ENCODE data around the gene TMEM54. TPM values are rescaled to one million over a fixed set of nuclear protein-coding genes. Genes with fewer than 3 reads are reported as not detected.
A peak's percentile ranks its signal among the peaks of the same experiment; 100 is the strongest.
"Not testable (repeated sequence)": the region's sequence is repeated elsewhere in the genome, so short reads cannot be mapped to it uniquely, and the experiment has no call there.

The TMEM54 gene
- polyA plus RNA-seq, 4 donors = 42.6 to 414 (median 241) TPM

DNA sequence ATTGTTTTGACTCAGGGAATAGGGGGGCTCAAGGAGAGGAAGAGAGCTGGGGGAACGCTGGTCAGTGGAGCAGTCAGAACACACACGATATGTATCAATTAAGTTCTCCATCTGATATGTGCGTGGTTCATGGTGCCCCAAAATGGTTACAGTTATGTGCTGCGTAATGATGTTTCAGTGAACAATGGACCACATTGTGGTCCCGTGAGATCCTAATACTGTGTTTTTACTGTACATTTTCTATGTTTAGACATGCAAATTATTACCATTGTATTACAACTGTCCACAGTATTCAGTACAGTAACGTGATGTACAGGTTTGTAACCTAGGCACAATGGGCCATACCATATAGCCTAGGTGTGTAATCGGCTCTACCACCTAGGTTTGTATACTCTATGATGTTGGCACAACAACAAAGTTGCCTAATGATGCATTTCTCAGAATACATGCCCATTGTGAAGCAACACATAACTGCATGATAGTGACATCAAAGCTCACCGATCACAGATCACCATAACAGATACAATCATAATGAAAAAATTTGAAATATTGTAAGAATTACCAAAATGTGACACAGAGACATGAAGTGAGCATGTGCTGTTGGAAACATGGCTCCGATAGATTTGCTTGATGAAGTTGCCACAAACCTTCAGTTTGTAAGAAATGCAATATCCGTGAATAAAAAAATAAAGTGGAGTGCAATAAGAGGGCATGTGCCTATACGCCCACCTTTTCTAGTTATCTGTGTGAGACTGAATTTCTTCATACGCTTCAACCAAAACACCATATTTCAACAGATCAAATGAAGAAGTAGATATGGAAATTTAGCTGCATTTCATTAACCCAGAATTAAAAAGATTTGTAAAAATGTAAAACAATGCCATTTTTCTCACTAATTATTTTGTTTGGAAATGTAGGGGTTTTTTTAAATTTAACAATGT is 14.8 kb upstream of the TMEM54 start:
- Histone ChIP-seq H3K9me3 (ENCODE audit: control insufficient read depth in 2 of 2, insufficient read depth in 1 of 2, low read depth in 1 of 2, low read length in 1 of 2) (peaks cover 0 to 3% of the 10 kb centered on the region in 2 donors), H3K4me1 (ENCODE audit: control insufficient read depth in 3 of 3, insufficient read depth in 2 of 3, low read depth in 1 of 3, low read length in 2 of 3) (peaks cover 0 to 4% (median 2%) of the 10 kb centered on the region in 3 donors), H3K27ac (ENCODE audit: low read depth in 1 of 3, low read length in 2 of 3) (no peak overlapping the region), H3K4me3 (ENCODE audit: low read depth in 1 of 3, low read length in 3 of 3) (no peak overlapping the region), H3K27me3 (ENCODE audit: control insufficient read depth in 3 of 3, insufficient read depth in 3 of 3, low read length in 3 of 3) (no peaks in the 10 kb centered on the region), H3K36me3 (ENCODE audit: control insufficient read depth in 3 of 3, insufficient read depth in 2 of 3, low read depth in 1 of 3, low read length in 3 of 3) (no peaks in the 10 kb centered on the region)
- no peak for DNase-seq
- WGBS, 3 donors = 87 to 91% (median 89%) methylated on average over 12 of the region's 12 CpGs
- no peak for FAIRE-seq

DNA sequence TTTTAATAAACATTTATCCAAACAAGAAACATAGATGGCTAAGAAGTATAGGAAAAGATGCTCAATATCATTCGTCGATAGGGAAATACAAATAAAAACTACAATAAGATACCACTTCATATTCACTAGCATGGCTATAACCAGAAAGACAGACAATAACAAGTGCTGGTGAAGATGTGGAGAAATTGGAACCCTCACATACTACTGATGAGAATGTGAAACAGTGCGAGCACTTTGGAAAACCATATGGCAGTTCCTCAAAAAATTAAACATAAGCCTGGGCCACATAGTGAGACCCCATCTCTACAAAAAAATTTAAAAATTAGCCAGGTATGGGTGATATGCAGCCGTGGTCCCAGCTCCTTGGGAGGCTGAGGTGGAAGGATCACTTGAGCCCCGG is 9.1 kb upstream of the TMEM54 start:
- FAIRE-seq (no peak), DNase-seq (no peak)
- WGBS, 3 donors = 90 to 92% (median 91%) methylated on average over 5 of the region's 5 CpGs
- Histone ChIP-seq H3K27me3 (ENCODE audit: control insufficient read depth in 3 of 3, insufficient read depth in 3 of 3, low read length in 3 of 3) (no peaks in the 10 kb centered on the region), H3K36me3 (ENCODE audit: control insufficient read depth in 3 of 3, insufficient read depth in 2 of 3, low read depth in 1 of 3, low read length in 3 of 3) (no peaks in the 10 kb centered on the region), H3K27ac (ENCODE audit: low read depth in 1 of 3, low read length in 2 of 3) (no peak overlapping the region), H3K9me3 (ENCODE audit: control insufficient read depth in 2 of 2, insufficient read depth in 1 of 2, low read depth in 1 of 2, low read length in 1 of 2) (no peaks in the 10 kb centered on the region), H3K4me3 (ENCODE audit: low read depth in 1 of 3, low read length in 3 of 3) (no peak overlapping the region), H3K4me1 (ENCODE audit: control insufficient read depth in 3 of 3, insufficient read depth in 2 of 3, low read depth in 1 of 3, low read length in 2 of 3) (peaks cover 4 to 24% (median 6%) of the 10 kb centered on the region in 3 donors)

DNA sequence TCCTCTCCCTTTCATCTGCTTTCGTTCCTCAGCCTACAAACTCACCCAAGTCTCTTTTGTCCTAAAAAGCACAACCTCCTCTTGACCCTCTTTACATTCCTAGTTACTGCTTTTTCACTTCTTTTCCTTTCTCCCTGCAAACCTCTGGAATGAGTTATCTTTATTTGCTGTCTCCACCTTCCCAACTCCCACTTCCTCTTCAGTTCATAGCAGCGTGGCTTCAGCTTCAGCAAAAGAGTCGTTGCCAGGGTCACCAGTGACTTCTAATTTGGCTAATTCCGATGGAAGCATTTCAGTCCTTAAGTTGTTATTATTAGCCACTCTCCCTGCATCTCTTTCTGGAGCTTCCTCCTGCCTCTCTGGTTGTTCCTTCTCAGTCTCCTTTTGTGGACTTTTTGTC is 6.2 kb upstream of the TMEM54 start:
- peak overlapping the region in 1 of 3 donors; percentile 47 for H3K27ac ChIP-seq (ENCODE audit: low read depth in 1 of 3, low read length in 2 of 3)
- no peak overlapping the region for H3K4me3 ChIP-seq (ENCODE audit: low read depth in 1 of 3, low read length in 3 of 3)
- 16 to 22% (median 20%) methylated on average over 4 of the region's 4 CpGs for WGBS, 3 donors
- H3K36me3 ChIP-seq (ENCODE audit: control insufficient read depth in 3 of 3, insufficient read depth in 2 of 3, low read depth in 1 of 3, low read length in 3 of 3) = no peaks in the 10 kb centered on the region
- H3K27me3 ChIP-seq (ENCODE audit: control insufficient read depth in 3 of 3, insufficient read depth in 3 of 3, low read length in 3 of 3) = peaks cover 0 to 3% (median 0%) of the 10 kb centered on the region in 3 donors
- DNase-seq (peak; percentile 40 to 44), FAIRE-seq (no peak)
- H3K9me3 ChIP-seq (ENCODE audit: control insufficient read depth in 2 of 2, insufficient read depth in 1 of 2, low read depth in 1 of 2, low read length in 1 of 2) = no peaks in the 10 kb centered on the region
- peaks cover 4 to 34% (median 8%) of the 10 kb centered on the region in 3 donors for H3K4me1 ChIP-seq (ENCODE audit: control insufficient read depth in 3 of 3, insufficient read depth in 2 of 3, low read depth in 1 of 3, low read length in 2 of 3)

DNA sequence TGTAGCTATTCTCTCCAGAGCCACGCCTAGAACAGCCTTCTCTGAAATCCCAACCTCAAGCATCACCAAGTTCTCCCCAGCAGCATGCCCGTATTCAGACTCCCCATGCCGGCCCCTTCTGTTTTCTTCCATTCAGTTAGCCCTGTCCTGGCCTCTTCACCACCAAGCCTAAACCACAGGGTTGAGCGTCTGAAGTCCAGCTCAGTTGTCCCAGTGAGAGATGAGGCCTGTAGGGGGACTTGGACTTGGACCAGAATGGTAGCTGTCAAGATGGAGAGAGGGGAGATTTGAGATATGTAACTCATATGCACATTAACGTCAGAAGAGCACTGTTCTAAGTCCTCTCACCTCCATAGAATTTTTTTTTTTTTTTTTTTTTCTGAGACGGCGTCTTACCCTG is 5.5 kb upstream of the TMEM54 start:
- peak in 1 of 2 donors; percentile 73 for DNase-seq
- WGBS, 3 donors = 77 to 84% (median 80%) methylated on average over 7 of the region's 7 CpGs

DNA sequence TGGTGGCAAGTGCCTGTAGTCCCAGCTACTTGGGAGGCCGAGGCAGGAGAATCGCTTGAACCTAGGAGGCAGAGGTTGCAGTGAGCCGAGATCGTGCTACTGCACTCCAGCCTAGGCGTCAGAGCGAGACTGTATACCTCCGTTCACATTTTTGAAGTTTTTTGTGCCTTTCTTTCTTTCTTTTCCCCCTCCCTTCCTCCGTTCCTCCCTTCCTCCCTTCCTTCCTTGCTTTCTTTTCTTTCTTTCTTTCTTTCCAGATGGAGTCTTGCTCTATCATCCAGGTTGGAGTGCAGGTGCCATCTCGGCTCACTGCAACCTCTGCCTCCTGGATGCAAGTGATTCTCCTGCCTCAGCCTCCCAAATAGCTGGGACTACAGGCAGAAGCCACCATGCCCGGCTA is 4.4 kb upstream of the TMEM54 start:
- not testable (repeated sequence) for H3K9me3 ChIP-seq (ENCODE audit: control insufficient read depth in 2 of 2, insufficient read depth in 1 of 2, low read depth in 1 of 2, low read length in 1 of 2); H3K36me3 ChIP-seq (ENCODE audit: control insufficient read depth in 3 of 3, insufficient read depth in 2 of 3, low read depth in 1 of 3, low read length in 3 of 3); DNase-seq; FAIRE-seq; H3K4me3 ChIP-seq (ENCODE audit: low read depth in 1 of 3, low read length in 3 of 3); H3K27me3 ChIP-seq (ENCODE audit: control insufficient read depth in 3 of 3, insufficient read depth in 3 of 3, low read length in 3 of 3)
- Histone ChIP-seq H3K4me1 (ENCODE audit: control insufficient read depth in 3 of 3, insufficient read depth in 2 of 3, low read depth in 1 of 3, low read length in 2 of 3) (peaks cover 4 to 34% (median 8%) of the 10 kb centered on the region in 3 donors), H3K27ac (ENCODE audit: low read depth in 1 of 3, low read length in 2 of 3) (peak overlapping the region in 2 of 3 donors; percentile 17 to 32)
- WGBS, 3 donors = 78 to 83% (median 81%) methylated on average over 10 of the region's 10 CpGs

More for the DNA sequence above, 5.5 kb upstream of the TMEM54 start:
- no peaks in the 10 kb centered on the region for H3K36me3 ChIP-seq (ENCODE audit: control insufficient read depth in 3 of 3, insufficient read depth in 2 of 3, low read depth in 1 of 3, low read length in 3 of 3)
- H3K27ac ChIP-seq (ENCODE audit: low read depth in 1 of 3, low read length in 2 of 3) = peak overlapping the region in 1 of 3 donors; percentile 48
- FAIRE-seq = no peak
- peaks cover 4 to 30% (median 8%) of the 10 kb centered on the region in 3 donors for H3K4me1 ChIP-seq (ENCODE audit: control insufficient read depth in 3 of 3, insufficient read depth in 2 of 3, low read depth in 1 of 3, low read length in 2 of 3)
- H3K9me3 ChIP-seq (ENCODE audit: control insufficient read depth in 2 of 2, insufficient read depth in 1 of 2, low read depth in 1 of 2, low read length in 1 of 2) = no peaks in the 10 kb centered on the region
- peaks cover 0 to 3% (median 0%) of the 10 kb centered on the region in 3 donors for H3K27me3 ChIP-seq (ENCODE audit: control insufficient read depth in 3 of 3, insufficient read depth in 3 of 3, low read length in 3 of 3)
- H3K4me3 ChIP-seq (ENCODE audit: low read depth in 1 of 3, low read length in 3 of 3) = no peak overlapping the region

DNA sequence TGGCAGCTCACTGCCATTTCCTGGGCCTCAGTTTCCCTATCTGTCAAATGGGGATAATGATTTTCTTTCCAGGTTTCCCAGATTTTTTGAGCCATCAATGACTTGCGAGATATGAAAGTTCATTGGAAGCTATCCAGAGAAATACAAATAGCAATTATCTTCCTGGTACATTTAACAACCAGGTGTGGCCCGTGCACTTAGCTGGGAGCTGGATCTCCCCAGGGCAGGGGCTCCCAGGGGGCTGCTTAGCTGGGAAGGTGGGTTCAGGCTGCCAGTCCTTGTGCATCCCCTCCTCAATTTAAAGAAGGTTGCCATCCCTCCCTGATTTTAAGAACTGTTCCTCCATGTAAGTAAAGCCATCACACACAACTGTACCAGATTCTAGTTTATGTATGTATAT is 3.6 kb upstream of the TMEM54 start:
- H3K36me3 ChIP-seq (ENCODE audit: control insufficient read depth in 3 of 3, insufficient read depth in 2 of 3, low read depth in 1 of 3, low read length in 3 of 3) = no peaks in the 10 kb centered on the region
- peaks cover 4 to 37% (median 8%) of the 10 kb centered on the region in 3 donors for H3K4me1 ChIP-seq (ENCODE audit: control insufficient read depth in 3 of 3, insufficient read depth in 2 of 3, low read depth in 1 of 3, low read length in 2 of 3)
- no peaks in the 10 kb centered on the region for H3K9me3 ChIP-seq (ENCODE audit: control insufficient read depth in 2 of 2, insufficient read depth in 1 of 2, low read depth in 1 of 2, low read length in 1 of 2)
- FAIRE-seq = no peak
- peaks cover 0 to 7% (median 3%) of the 10 kb centered on the region in 3 donors for H3K27me3 ChIP-seq (ENCODE audit: control insufficient read depth in 3 of 3, insufficient read depth in 3 of 3, low read length in 3 of 3)
- DNase-seq = no peak
- WGBS, 3 donors = 13 to 64% (median 44%) methylated on average over 2 of the region's 2 CpGs
- H3K4me3 ChIP-seq (ENCODE audit: low read depth in 1 of 3, low read length in 3 of 3) = no peak overlapping the region
- H3K27ac ChIP-seq (ENCODE audit: low read depth in 1 of 3, low read length in 2 of 3) = peak overlapping the region; percentile 68 to 92 (median 81)

GRCh38 chr1:32903991-32904785 is 3.0 kb upstream of the TMEM54 start:
- H3K4me1 ChIP-seq (ENCODE audit: control insufficient read depth in 3 of 3, insufficient read depth in 2 of 3, low read depth in 1 of 3, low read length in 2 of 3) = peaks cover 4 to 37% (median 8%) of the 10 kb centered on the region in 3 donors
- DNase-seq (peak; percentile 85 to 99), FAIRE-seq (no peak)
- no peak overlapping the region for H3K4me3 ChIP-seq (ENCODE audit: low read depth in 1 of 3, low read length in 3 of 3)
- 30 to 60% (median 60%) methylated on average over 3 of the region's 3 CpGs for WGBS, 3 donors
- H3K36me3 ChIP-seq (ENCODE audit: control insufficient read depth in 3 of 3, insufficient read depth in 2 of 3, low read depth in 1 of 3, low read length in 3 of 3) = no peaks in the 10 kb centered on the region
- peaks cover 0 to 7% (median 3%) of the 10 kb centered on the region in 3 donors for H3K27me3 ChIP-seq (ENCODE audit: control insufficient read depth in 3 of 3, insufficient read depth in 3 of 3, low read length in 3 of 3)
- peak overlapping the region; percentile 68 to 92 (median 81) for H3K27ac ChIP-seq (ENCODE audit: low read depth in 1 of 3, low read length in 2 of 3)
- H3K9me3 ChIP-seq (ENCODE audit: control insufficient read depth in 2 of 2, insufficient read depth in 1 of 2, low read depth in 1 of 2, low read length in 1 of 2) = no peaks in the 10 kb centered on the region

DNA sequence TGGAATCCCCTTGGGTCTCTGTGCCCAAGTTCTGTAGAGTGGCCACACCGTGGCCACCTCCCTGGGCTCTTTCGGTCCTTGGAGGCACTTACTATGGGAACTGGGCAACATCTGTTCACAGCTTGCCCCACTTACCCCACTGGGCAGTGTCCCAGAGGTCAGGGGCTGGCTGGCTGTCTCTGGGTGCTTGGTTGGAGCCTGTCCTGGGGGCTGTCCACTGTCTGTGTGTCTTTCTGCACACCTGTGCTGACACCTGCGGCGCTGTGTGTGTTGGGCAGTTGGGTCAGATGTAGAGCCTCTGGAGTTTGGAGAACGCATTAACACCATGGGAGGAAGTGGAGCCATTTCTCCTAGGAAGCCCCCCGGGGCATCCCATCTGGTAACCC is 1.3 kb upstream of the TMEM54 start:
- FAIRE-seq = no peak
- Histone ChIP-seq H3K4me1 (ENCODE audit: control insufficient read depth in 3 of 3, insufficient read depth in 2 of 3, low read depth in 1 of 3, low read length in 2 of 3) (peaks cover 4 to 37% (median 8%) of the 10 kb centered on the region in 3 donors), H3K9me3 (ENCODE audit: control insufficient read depth in 2 of 2, insufficient read depth in 1 of 2, low read depth in 1 of 2, low read length in 1 of 2) (no peaks in the 10 kb centered on the region), H3K36me3 (ENCODE audit: control insufficient read depth in 3 of 3, insufficient read depth in 2 of 3, low read depth in 1 of 3, low read length in 3 of 3) (peaks cover 0 to 10% (median 0%) of the 10 kb centered on the region in 3 donors), H3K27ac (ENCODE audit: low read depth in 1 of 3, low read length in 2 of 3) (peak overlapping the region in 1 of 3 donors; percentile 64), H3K4me3 (ENCODE audit: low read depth in 1 of 3, low read length in 3 of 3) (no peak overlapping the region), H3K27me3 (ENCODE audit: control insufficient read depth in 3 of 3, insufficient read depth in 3 of 3, low read length in 3 of 3) (peaks cover 0 to 7% (median 3%) of the 10 kb centered on the region in 3 donors)
- 72 to 79% (median 76%) methylated on average over 6 of the region's 6 CpGs for WGBS, 3 donors
- no peak for DNase-seq

Measured in small intestine (tissue), 7 donors.